Measurements from ENCODE around the gene PDE4D. TPM values are rescaled to one million over a fixed set of nuclear protein-coding genes. Genes with fewer than 3 reads are reported as not detected.
"Not testable (repeated sequence)": the region's sequence is repeated elsewhere in the genome, so short reads cannot be mapped to it uniquely, and the experiment has no call there.

The PDE4D gene
- total RNA-seq, 4 donors from 2014 or later, result 6.0 to 36.2 (median 10.0) TPM

DNA sequence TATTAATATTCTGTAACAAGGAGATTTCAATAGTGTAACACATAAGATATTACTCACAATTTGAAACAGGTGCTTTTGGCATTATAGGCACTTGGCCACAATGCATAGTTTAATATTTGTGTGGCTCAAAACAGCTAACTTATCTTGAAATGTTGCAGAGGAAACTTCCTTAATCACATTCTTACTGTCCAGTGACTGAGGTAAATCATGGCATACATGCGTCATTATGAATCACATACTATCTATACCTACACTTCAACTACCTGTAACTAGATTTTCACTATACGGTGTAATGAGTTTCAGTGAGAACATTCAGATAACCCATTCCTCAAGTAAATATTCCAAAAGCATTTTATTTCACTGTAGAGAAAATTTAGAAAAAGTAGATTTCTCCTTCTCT lies 218.8 kb downstream of the PDE4D start:
- H3K27me3 ChIP-seq, result no peaks in the 10 kb centered on the region
- no peaks in the 10 kb centered on the region for H3K36me3 ChIP-seq
- no peak overlapping the region for H3K4me3 ChIP-seq
- TF ChIP-seq POLR2A (IDR thresholded peaks at IDR 0.05), result no peak
- TF ChIP-seq, protein P1, sequence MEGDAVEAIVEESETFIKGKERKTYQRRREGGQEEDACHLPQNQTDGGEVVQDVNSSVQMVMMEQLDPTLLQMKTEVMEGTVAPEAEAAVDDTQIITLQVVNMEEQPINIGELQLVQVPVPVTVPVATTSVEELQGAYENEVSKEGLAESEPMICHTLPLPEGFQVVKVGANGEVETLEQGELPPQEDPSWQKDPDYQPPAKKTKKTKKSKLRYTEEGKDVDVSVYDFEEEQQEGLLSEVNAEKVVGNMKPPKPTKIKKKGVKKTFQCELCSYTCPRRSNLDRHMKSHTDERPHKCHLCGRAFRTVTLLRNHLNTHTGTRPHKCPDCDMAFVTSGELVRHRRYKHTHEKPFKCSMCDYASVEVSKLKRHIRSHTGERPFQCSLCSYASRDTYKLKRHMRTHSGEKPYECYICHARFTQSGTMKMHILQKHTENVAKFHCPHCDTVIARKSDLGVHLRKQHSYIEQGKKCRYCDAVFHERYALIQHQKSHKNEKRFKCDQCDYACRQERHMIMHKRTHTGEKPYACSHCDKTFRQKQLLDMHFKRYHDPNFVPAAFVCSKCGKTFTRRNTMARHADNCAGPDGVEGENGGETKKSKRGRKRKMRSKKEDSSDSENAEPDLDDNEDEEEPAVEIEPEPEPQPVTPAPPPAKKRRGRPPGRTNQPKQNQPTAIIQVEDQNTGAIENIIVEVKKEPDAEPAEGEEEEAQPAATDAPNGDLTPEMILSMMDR (IDR thresholded peaks at IDR 0.05), result no peak
- H3K9me3 ChIP-seq, result no peaks in the 10 kb centered on the region
- WGBS, 2 donors, result 78 to 87% methylated on average over 2 of the region's 2 CpGs
- no peak overlapping the region for H3K27ac ChIP-seq
- H3K4me1 ChIP-seq, result no peaks in the 10 kb centered on the region
- intact Hi-C loops (cut with DNase I), result loop anchor here (5.0 to 10.0 kb wide), 3 partner anchors 130 to 282 kb away; no protein-coding TSS in a partner anchor
- DNase-seq, result no peak

DNA sequence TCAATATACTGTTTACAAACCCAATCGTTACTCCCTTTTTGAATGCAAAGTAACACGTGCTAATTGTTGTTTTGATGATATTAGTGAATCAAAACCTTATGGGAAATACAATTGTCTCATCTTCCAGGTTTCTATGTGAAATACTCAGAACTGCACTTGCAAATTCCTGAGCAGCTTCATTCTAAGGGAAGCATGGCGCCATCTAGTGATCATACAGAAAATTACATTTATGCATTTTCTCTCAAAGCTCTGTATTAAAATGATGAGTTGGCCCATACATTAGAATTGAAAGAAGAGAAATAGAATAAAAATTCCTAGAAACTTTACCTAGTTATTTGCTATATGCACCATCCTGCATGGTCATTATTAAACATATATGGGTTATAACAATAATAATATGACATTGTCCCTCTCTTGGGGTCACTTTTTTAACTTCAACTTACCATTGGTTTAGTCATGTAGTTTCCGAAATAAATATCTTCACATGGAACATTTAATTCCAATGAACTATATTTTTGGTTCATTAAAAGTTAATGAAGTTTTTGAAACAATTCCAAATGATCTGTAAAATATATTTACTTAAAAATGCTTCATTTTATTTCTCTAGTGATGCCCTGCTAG lies 220.0 kb downstream of the PDE4D start:
- H3K27me3 ChIP-seq, result no peaks in the 10 kb centered on the region
- no peak for DNase-seq

DNA sequence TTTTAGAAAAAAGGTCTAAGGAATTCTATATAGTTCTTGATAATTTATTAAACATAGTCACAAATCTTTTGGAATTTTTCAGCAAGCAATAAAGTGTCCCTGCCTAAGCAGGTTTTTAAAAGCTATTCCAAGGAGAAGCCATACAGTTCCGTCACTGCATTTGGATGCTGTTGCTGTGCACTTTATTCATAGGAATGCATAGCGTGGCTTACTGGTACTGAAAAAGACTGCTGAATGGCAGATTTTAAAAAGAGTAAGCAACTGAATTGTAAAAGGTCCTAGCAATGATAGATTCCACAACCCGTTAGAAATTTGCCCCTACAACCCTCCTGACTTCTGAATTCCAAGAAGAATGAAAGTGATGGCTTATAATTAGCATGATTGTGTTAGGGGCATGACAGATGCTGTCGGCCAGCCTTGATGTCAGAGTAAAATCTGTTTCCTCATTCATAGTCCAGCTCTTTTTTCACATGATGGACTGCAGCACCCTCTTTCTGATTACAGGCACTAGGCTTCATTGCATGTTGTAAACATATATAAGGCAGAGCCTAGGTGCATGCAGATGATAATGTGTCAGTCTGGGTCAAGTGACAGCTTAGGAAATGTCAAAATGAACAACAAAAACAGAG lies 227.0 kb downstream of the PDE4D start:
- Histone ChIP-seq H3K4me3 (no peak overlapping the region), H3K27ac (no peak overlapping the region), H3K4me1 (peaks cover 5 to 14% (median 6%) of the 10 kb centered on the region in 3 donors), H3K27me3 (no peaks in the 10 kb centered on the region), H3K9me3 (no peaks in the 10 kb centered on the region), H3K36me3 (no peaks in the 10 kb centered on the region)
- WGBS, 2 donors, result 84 to 91% methylated on average over 4 of the region's 4 CpGs
- intact Hi-C loops (cut with DNase I), result no loop called here
- no peak for DNase-seq
- TF ChIP-seq POLR2A (IDR thresholded peaks at IDR 0.05), result no peak
- TF ChIP-seq, protein P1 (IDR thresholded peaks at IDR 0.05), result no peak

More for the DNA sequence above, 220.0 kb downstream of the PDE4D start:
- Histone ChIP-seq H3K4me1 (no peaks in the 10 kb centered on the region), H3K27ac (no peak overlapping the region), H3K36me3 (no peaks in the 10 kb centered on the region), H3K9me3 (no peaks in the 10 kb centered on the region), H3K4me3 (no peak overlapping the region)
- 20% methylated on average over 4 of the region's 4 CpGs for WGBS, 2 donors
- intact Hi-C loops (cut with DNase I), result loop anchor here (5.0 to 10.0 kb wide), 3 partner anchors 131 to 281 kb away; no protein-coding TSS in a partner anchor
- no peak for TF ChIP-seq POLR2A (IDR thresholded peaks at IDR 0.05)
- TF ChIP-seq, protein P1 (IDR thresholded peaks at IDR 0.05), result peak; percentile 58 to 85 (median 79)

DNA sequence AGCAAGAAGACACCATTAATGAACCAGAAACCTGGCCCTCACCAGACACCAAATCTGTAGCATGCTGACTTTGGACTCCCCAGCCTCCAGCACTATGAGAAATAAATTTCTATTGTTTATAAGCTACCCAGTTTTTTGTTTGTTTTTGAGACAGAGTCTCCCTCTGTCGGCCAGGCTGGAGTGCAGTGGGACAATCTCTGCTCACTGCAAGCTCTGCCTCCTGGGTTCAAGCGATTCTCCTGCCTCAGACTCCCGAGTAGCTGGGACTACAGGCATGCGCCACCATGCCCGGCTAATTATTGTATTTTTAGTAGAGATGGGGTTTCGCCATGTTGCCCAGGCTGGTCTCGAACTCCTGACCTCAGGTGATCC lies 227.7 kb downstream of the PDE4D start:
- WGBS, 2 donors, result 85 to 94% methylated on average over 7 of the region's 7 CpGs
- intact Hi-C loops (cut with DNase I), result not testable (repeated sequence)

DNA sequence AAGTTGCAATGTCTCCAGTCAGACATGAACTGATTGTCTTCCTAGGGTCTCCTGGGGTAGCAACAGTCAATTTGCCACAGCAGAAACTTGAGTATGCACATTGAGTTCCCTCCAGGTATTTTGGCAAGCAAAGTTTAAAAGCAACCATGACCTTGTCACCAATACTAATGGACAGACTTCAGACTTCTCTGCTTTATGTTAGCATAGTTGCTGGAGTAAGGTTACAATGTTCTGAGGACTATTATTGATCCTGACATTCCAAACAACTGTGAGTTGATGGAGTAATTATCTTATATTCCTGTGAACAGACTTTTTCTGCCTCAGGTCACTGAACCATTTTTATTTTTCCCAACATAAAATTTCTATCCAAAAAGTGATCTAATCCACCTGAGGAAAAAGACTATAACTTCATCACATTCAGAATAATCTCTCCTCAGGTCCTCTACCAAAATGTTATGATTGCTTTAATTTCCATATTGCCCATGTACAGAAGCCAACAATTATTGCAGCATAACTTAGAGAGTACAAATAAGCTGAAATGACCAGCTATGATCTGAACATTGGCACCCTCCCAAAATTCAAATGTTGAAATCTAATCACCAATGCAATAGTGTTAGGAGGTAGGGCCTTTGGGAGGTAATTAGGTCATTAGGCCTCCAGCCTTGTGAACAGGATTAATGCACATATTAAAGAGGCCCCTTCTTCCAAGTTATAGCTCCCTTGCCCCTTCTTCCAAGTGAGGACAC lies 228.3 kb downstream of the PDE4D start:
- no peak for DNase-seq
- intact Hi-C loops (cut with DNase I), result no loop called here
- no peaks in the 10 kb centered on the region for H3K36me3 ChIP-seq
- no peak overlapping the region for H3K27ac ChIP-seq
- H3K9me3 ChIP-seq, result no peaks in the 10 kb centered on the region
- peaks cover 5 to 26% (median 6%) of the 10 kb centered on the region in 3 donors for H3K4me1 ChIP-seq
- no peak overlapping the region for H3K4me3 ChIP-seq
- TF ChIP-seq, protein P1 (IDR thresholded peaks at IDR 0.05), result no peak
- TF ChIP-seq POLR2A (IDR thresholded peaks at IDR 0.05), result no peak
- H3K27me3 ChIP-seq, result no peaks in the 10 kb centered on the region

More for the DNA sequence above, 227.7 kb downstream of the PDE4D start:
- not testable (repeated sequence) for DNase-seq, H3K9me3 ChIP-seq, H3K27ac ChIP-seq, H3K4me3 ChIP-seq, H3K36me3 ChIP-seq, H3K27me3 ChIP-seq
- peaks cover 5 to 21% (median 6%) of the 10 kb centered on the region in 3 donors for H3K4me1 ChIP-seq

Measured in esophagus squamous epithelium (tissue), 5 donors.